NCI-H2029 (cell line): ENCODE results near the gene DTYMK.
"Not testable (repeated sequence)": the region's sequence is repeated elsewhere in the genome, so short reads cannot be mapped to it uniquely, and the experiment has no call there.

Experiments
- DNase-seq: peaks from one replicate; lab custom pipeline; 2025; lab: John Stamatoyannopoulos, UW

DTYMK gene

DNA sequence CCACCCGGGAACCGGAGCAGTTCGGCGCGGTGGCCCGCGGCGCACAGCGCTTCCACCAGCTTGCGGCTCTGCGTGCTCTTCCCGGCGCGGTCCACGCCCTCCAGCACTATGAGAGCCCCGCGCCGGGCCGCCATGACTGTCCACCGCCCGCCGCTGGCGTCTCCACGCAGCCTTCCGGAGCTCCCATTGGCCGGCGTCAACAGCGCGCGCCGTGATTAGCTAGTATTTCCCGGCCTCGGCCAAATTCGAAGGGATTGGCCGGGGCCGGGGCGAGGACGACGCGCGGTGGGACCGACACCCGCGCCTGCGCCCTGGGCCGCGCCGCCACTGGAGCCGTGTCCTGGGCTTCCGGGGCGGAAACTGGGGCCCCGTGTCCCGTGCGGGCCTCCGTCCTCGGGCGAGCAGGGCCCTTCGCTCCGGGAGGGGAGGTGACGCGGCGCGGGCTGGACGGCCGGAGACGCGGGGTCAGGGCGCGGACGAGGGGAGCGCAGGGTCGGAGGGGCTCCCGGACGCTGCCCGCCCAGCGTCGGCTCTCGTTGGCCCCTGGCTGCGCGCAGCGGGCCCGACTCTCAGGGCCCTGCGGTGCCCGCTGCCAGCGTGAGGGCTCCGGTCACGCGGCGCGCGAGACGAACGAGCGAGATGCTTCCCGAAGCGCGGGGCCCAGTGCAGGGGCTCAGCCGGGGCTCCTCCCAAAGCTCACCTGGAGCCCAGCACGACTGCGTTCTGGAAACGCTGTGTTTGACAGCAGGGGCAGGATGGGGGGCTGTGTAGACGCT, at the start of gene DTYMK:
Gene DTYMK, minus strand, starts transcription at position 166 of the 776 bp plus-strand sequence. Its CDS starts 32 bp downstream, at position 134.
- DNase-seq, result peak; percentile 93

DNA sequence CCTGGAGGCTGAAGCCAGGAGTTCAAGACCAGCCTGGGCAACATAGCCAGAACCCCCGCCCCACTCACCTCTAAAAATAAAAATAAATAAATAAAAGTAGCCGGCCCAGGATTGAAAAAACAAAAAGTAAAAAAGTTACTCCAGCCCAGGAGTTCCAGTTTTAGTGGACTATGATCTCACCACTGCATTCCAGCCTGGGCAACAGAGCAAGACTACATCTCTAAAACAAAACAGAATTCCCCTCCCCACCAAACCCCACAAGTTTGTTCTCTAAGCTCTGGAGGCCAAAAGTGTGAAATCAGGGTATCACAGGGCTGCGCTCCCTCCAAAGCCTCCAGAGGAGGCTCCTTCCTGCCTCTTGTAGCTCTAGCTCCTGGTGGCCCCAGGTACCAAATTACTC, 49.5 kb upstream of the DTYMK start:
- no peak for DNase-seq

- peak; percentile 83 for DNase-seq
Observed at GRCh38 chr2:241734467-241735208, 48.0 kb upstream of the DTYMK start, which contains the start of gene D2HGDH. Gene D2HGDH (plus strand): TSS chr2:241734630. CDS start chr2:241735225, 595 bp downstream.

- DNase-seq, result no peak
Observed at GRCh38 chr2:241734208-241734466, 47.5 kb upstream of the DTYMK start.

DNA sequence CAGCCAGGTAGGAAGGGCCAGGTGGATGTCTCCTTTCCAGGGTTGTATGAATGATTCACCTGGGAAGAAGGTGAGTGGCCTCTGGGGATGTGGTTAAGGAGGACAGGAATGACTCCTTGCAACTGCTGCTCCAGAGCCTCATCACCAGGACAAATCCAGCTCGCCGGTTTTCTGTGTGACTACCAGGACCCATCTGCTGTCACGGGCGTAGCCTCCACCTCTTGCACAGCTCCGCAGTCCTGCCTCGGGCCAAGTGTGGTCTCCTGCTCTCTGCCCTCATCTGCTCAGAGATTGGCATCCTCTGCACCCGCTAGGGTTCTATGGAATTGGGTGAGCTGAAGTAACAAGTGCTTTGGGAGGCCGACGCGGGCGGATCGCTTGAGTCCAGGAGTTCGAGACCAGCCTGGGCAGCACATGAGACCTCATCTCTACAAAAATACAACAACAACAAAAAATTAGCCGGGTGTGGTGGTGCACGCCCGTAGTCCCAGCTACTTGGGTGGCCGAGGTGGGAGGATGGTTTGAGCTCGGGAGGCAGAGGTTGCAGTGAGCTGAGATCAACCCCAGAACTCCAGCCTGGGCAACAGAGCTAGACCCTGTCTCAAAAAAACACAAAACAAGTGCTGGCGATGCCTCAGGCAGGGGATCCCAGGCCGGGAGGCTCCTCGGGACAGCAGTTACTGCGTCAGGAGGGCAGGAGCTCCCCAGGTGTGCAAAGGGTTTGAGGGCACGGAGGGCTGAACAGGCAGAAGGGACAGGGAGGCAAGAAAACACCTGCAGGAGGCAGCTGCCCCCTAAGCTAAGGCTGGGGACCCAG, 47.0 kb upstream of the DTYMK start:
- no peak for DNase-seq

DNA sequence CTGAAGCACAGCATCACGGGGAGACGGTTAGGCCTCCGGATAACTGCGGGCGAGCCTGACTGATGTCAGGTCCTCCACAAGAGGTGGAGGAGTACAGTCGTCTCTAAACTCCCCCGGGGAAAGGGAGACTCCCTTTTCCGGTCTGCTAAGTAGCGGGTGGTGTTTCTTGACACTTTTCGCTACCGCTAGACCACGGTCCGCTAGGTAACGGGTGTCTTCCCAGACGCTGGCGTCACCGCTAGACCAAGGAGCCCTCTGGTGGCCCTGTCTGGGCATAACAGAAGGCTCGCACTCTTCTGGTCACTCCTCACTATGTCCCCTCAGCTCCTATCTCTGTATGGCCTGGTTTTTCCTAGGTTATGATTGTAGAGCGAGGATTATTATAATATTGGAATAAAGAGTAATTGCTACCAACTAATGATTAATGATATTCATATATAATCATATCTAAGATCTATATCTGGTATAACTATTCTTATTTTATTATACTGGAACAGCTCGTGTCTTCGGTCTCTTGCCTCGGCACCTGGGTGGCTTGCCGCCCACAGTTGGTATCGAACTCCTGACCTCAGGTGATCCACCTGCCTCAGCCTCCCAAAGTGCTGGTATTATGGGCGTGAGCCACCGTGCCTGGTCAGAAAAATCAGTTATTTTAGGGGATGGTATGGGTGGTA, 46.0 kb upstream of the DTYMK start:
- DNase-seq, result not testable (repeated sequence)

DNA sequence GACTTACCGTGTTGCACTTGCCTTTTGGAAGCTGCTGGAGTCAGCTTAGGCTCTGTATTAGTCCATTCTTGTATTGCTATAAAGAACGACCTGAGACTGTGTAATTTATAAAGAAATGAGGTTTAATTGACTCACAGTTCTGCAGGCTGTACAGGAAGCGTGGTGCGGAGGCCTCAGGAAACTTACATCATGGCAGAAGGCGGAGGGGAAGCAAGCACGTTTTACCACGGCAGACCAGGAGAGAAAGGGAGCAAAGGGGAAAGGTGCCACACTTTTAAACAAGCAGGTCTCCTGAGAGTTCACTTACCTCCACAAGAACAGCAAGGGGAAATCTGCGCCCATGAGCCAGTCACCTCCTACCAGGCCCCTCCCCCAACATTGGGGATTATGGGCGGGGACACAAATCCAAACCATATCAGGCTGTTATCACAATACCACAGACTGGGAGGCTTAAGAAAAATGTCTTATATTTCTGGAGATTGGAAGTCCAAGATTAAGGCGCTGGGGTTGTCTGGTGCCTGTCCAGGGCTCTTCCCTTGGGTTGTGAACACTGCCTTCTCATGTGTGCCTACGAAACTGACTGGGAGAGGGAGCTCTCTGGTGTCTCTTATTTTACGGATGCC, 44.2 kb upstream of the DTYMK start:
- no peak for DNase-seq

DNA sequence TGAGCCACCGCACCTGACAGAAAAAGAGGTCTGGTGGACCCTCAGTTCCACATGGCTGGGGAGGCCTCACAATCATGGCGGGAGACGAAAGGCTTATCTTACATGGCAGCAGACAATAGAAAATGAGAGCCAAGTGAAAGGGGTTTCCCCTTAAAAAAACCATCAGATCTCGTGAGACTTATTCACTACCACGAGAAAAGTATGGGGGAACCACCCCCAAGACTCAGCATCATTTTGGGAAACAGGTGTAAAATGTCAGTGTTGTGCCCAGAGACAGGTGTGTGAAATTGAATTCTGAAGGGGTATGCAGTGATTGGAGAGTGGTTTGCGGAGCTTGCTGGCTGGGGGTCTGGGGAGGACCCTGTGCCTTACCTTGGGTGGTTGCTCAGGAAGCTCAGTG, 43.3 kb upstream of the DTYMK start:
- no peak for DNase-seq

DNA sequence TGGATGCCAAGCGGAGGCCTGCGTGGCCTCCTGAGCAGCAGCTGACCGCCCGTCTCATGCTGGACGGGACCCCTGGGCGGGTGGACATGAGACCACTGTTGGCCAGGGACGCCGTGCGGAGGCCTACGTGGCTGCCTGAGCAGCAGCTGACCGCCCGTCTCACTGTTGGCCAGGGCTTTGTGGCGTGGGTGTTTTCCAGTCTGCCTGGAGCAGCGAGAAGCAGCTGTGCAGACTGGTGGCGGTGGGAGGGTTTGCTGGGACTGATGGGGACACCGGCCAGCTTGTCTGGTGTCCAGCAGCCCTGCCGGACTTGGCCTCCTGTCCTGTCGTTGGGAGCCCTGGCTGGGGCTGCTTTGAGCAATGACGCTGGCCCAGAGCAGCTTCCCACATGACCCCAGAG, 42.0 kb upstream of the DTYMK start:
- no peak for DNase-seq

GRCh38 chr2:241728000-241728399, 41.4 kb upstream of the DTYMK start:
- no peak for DNase-seq

- no peak for DNase-seq
Observed at GRCh38 chr2:241726459-241726858, 39.8 kb upstream of the DTYMK start.

GRCh38 chr2:241724975-241725870, 38.6 kb upstream of the DTYMK start:
- DNase-seq, result no peak

GRCh38 chr2:241724259-241724974, 37.8 kb upstream of the DTYMK start:
- no peak for DNase-seq

DNA sequence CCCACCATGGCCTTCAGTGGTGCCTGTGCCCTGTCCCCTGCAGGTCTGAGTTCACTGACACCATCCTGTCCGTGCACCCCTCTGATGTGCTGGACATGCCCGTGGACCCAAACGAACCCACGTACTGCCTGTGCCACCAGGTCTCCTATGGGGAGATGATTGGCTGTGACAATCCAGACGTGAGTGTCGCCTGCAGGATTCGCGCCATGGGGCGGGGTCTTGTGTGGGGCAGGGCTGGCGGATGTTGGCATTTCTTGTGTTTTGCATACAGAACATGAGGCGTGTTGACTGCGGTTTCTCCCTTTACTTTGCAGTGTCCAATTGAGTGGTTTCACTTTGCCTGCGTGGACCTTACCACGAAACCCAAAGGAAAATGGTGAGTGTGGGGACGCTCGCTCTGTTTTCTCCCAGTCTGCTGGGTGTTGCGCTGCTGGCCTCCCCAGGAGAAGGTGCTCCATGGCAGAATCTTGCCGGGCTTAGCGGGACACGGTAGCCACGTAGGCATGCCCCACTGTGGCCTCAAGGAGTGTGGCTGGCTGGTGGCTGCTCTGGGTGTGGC, 36.4 kb upstream of the DTYMK start:
- DNase-seq, result no peak

DNA sequence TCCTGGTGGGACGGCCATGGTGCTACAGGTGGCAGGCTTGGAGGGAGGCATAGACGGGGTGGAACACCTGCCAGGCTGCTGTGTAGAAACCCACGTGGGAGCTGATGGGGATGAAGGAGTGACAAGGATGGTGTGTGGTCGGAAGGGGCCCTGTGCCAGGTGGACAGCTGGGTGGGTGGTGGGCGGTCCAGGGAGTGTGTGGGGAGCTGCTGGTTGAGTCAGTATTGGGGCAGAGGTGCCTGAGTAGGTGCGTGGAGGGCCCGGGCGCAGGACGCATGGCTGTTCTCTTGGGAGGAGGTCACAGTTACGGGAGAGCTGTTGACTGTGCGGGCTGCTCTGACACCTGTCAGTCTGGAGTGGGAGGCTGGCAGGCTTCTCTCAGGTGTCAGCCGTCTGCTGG, 35.2 kb upstream of the DTYMK start:
- DNase-seq, result no peak

DNA sequence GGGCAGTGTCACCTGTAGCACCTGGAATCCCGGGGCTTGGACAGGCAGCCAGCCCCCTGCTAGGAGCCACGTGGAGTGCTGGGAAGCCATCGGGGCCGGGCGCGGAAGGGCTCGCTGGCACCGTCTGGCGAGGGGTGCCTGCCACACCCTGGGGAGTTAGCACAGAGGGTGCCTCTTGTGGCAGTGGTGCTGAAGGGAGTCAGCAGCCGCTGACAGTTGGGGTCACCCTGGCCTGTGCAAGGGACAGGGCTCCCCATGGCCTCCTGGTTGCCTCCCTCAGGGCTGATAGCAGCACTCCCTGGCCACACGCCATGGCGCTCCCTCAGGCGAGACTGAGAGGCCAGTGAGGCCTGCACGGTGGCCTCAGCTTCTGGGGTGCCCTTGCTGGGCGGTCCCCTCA, 33.9 kb upstream of the DTYMK start:
- DNase-seq, result no peak

- no peak for DNase-seq
Observed at GRCh38 chr2:241720099-241720498, 33.5 kb upstream of the DTYMK start.

GRCh38 chr2:241719093-241719492, 32.5 kb upstream of the DTYMK start:
- DNase-seq, result no peak

GRCh38 chr2:241708879-241709278, 22.3 kb upstream of the DTYMK start:
- DNase-seq, result no peak

- no peak for DNase-seq
Observed at GRCh38 chr2:241706537-241706936, 19.9 kb upstream of the DTYMK start.
